ELF-1 (cell line): ENCODE data around the gene PCK1.
A peak's percentile ranks its signal among the peaks of the same experiment; 100 is the strongest.

Source experiments
- DNase-seq: peaks from one replicate; pipeline ENCODE4 v3.0.0-alpha.2; 2016; ENCODE audit warnings: low read depth, low spot score

The PCK1 gene

DNA sequence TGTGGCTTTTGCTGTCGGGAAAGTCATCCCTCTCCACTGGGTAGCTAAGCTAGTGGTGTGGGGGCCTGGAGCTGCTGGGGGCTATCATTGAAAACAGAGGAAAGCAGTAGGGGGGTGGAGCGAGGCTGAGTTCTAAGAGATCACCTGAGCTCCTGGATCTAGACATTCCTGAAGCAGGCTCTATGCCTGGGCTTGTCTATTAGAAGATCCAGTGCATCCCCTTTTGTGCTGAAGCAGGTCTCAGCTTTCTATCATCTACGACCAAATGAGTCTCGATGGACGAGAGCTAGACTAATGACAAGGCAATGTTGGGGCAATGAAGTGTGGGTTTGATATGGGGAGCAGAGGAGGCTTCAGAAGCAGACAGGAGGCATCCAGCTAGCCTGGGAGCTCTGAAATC is 40.8 kb downstream of the PCK1 start:
- DNase-seq, result no peak

DNA sequence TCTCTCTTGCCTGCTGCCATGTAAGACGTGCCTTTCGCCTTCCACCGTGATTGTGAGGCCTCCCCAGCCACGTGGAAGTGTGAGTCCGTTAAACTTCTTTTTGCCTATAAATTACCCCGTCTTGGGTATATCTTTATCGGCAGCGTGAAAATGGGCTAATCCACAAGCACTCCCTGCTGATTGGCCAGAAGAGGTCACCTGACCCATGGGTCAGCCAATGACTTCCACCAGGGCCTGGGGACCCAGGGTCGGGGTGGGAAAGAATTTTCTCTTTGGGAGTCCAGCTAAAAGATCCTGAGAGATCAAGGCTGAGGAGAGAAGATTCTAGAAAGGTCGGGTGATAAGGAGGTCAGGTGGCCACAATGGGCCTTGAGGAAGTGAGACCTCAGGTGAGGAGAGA is 42.2 kb downstream of the PCK1 start:
- no peak for DNase-seq

DNA sequence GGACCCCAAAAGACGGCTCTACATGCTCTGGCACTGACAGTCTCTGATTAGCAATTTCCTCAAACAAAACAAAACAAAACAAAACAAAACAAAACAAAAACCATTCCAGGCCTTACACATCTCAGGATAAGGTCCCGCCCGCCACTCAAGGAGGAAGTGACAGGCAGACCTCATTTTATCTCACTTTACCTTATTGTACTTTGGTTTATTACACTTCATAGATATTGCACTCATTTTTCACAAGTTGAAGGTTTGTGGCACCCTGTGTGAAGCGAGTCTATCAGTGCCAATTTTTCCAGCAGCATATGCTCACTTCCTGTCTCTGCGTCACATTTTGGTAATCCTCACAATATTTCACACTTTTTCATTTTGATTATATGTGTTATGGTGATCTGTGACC is 44.1 kb downstream of the PCK1 start:
- no peak for DNase-seq

DNA sequence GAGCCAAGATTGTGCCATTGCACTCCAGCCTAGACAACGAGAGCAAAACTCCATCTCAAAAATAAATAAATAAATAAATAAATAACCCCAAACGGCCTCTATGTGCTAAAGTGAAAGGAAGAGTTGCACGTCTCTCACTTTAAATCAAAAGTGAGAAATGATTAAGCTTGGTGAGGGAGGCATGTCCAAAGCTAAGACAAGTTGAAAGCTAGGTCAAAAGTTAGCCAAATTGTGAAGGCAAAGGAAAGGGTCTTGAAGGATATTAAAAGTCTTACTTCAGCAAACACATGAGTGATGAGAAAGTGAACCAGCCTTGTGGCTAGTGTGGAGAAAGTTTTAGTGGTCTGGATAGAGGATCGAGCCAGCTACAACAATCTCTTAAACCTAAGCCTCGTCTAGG is 45.0 kb downstream of the PCK1 start:
- DNase-seq, result no peak

- no peak for DNase-seq
Observed at GRCh38 chr20:57608516-57608915, 47.6 kb downstream of the PCK1 start.

GRCh38 chr20:57609086-57609841 is 48.4 kb downstream of the PCK1 start:
- DNase-seq, result no peak

- no peak for DNase-seq
Observed at GRCh38 chr20:57609842-57610167, 48.9 kb downstream of the PCK1 start.

- peak; percentile 51 for DNase-seq
Observed at GRCh38 chr20:57610261-57610952, 49.5 kb downstream of the PCK1 start.

GRCh38 chr20:57611586-57612311 is 50.8 kb downstream of the PCK1 start:
- DNase-seq, result no peak

DNA sequence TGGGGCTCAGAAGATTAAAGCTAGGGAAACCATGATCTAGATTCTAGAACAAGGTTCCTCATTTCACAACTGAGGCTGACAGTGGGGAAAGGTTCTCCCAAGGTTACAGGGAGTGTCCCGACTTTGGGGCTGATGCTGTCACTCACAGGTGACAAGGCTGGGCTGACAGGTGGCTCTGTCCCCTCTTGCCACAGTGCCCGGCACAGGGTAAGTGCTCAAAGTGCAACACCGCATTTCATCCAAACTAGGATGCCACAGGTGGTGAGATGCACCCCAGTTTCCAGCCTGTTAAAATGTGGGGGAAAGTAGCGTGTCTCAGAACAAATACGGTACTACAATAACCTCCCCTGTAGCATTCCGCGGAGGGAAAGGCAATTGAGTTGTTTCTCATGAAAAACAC is 51.5 kb downstream of the PCK1 start:
- DNase-seq, result no peak

GRCh38 chr20:57612916-57613315 is 52.0 kb downstream of the PCK1 start:
- DNase-seq, result no peak

- DNase-seq, result no peak
Observed at GRCh38 chr20:57613481-57613921, 52.6 kb downstream of the PCK1 start.

DNA sequence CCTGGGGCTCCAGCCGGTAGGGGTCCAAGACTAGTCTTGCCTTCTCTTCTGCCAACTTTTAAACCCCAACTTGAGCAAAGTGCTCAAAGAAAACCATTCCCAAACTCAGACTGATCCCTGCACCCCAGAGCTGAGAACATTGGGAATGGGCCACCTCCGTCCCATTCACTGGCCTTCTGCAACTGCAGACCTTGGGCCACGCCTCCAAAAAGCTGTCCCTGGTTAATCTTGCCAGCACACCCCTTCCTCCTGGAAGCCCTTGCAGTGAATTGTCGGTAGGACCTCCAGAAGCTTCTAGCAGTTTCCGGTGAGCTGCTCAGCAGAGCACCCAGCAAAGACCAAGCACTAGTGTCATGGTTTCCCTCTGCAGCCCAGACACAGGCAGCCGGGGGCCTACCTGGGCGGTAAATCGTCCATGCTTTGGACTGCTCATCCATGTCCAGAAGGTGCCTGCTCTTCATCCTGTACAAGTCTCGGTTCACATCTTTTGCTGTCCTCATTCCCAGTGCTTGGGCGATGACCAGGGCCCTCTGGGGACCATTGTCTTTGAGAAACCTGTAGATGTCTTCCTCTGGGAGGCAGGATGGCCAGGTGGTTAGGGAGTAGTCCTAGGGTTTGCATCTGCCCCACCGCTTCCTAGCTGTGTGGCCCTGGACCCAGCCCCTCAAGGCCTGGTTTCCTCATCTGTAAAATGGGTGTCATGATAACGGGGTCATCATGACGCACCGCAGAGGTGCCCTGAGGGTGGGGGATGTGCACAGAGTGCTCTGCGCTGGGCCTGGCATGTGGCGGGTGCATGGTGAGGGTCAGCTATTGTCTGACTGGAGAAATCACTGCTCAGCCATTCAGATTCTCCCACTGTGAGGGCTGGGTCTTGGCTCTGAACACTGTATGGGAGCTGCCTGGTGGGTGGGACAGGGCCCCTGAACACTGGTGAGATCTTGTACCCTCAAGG is 53.9 kb downstream of the PCK1 start:
- no peak for DNase-seq

- DNase-seq, result no peak
Observed at GRCh38 chr20:57615445-57615811, 54.5 kb downstream of the PCK1 start.

DNA sequence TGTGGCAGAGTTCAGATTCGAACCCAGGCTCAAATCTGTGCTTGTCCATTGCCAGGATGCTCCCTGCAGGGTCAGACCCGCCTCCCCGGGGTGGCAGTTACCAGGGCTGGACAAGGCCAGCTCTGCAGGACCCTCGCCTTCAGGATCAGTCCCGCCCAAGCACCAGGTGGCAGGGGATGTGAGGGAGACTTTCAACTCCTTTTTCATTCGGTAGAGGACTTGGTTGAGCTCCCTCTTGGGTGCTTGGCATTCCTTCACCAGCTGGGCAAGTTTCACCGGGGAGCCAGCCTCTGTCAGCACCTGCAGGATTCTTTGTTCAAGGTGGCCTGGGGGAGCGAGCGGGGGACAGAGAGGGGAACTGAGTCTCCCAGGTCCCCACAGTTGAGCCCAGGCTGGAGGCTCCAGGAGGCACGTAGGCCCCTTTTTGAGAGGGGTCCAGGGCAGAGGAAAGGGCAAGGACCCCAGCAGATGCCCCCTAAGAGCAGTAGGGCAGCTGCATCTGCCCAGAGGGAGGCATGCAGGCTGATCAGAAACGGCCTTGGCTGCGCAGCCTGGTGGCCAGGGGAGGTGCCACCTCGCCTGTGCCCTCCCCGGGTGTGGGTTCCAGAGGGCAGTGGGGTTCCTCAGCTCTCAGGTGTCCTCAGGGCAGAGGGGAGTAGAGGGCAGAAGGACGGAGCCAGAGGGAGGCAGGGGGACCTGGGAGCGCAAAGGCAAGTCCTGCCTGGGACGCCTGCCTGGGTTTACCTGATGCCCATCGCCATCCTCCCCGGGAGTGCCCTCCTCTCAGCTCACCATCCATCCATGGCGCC is 55.4 kb downstream of the PCK1 start:
- no peak for DNase-seq

- no peak for DNase-seq
Observed at GRCh38 chr20:57617079-57617795, 56.3 kb downstream of the PCK1 start.
